ENCODE data around the gene CFAP43. TPM values are rescaled to one million over a fixed set of nuclear protein-coding genes. Genes with fewer than 3 reads are reported as not detected.

The CFAP43 gene
- total RNA-seq, 1 donor from 2014 or later = not detected

DNA sequence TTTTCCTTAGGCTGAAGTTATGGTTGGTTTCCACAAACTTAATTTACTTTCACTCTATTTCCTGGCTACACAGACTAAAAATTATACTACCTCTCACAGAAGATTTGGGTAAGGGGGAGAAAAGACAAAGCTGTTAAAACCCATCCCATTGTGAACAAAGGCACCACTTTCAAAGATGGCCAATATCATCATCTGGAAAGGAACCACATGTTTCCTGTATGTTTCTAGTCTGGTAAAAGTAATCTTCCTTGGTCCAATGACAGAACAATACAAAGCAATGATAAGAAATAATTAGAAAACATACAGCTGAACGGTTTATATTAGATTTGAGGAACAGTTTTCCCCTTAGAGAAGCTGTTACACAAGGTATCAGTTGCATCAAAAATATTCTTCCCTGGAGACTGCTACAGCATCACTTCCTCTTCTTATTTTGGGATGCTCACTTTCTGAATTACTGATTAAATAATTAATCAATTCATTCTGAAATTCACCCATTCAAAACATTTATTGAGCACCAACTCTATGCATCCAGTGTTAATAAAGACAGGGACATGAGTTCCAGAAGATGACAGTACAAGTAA lies 118.7 kb downstream of the CFAP43 start:
- intact Hi-C loops (cut with micrococcal nuclease) = no loop called here
- DNase-seq (no peak), ATAC-seq (no peak)

DNA sequence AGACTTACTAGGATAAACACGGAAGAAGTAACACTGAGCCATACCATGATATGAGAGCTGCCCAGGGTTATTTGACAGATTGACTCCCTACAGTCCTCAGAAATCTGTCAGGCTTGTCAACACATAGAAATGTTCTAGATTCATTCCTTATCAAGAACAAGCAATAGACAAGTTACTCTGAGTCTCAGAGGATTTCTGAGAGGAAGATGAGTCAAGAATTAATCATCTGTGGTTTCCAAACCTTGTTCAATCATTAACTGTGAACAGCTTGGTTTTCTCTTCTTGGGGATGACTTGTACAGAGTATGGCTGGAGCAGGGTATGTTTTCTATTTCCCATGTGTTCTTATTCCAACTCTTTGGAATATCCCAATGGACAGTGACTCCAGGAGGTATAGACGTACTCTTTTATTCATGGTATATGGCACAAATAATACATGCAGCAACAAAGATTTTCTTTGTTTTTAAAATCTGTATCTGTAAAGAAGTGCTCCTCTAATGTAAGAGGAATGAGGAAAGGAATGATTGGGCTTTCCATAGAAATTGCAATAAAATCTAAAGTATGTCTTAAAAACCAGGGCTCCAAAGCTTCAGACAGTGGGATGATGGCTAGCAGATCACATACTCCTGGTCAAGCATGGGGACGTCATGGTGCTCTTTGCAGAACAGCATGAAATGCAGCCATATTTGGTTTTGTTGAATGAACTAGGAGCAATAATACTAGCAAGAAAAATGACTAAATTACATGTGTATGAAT lies 122.1 kb downstream of the CFAP43 start:
- intact Hi-C loops (cut with micrococcal nuclease) = no loop called here
- DNase-seq (no peak), ATAC-seq (no peak)

DNA sequence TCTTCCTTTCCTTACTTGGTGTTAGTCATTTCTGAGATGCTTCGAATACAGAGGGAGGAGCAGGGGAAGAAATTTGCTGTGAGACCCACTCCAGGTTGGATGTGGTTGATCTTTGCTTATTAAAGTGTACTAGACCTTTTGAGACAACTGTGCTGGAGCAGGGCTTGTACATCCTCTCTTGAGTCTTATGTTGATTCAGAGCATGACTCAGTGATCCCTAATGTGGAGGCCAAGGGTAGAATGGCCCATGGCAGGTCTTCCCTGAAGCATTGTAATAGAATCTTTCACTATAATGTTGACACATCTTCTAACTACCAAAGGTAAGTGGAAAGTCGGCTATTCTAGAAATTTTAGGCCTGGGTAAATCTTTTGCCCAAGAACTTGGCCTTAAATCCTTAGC lies 127.2 kb downstream of the CFAP43 start:
- DNase-seq (no peak), ATAC-seq (no peak)
- intact Hi-C loops (cut with micrococcal nuclease) = no loop called here

DNA sequence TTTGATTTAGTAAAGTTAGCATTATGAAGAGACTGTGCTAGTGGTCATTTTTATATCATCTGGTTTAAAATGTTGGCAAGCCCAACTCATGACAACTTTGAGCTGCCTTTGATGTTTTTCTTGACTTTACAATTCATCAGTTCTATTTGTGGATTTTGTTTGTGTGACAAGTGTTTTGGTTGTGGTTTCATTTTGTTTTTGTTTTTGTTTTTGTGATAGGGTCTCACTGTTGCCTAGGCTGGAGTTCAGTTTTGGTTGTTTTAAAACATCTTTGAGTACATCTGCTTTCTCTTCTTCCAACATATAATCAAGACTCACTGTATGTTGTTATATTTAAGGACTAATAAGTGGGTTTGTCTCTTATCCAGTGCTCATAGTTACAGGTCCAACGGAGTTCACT lies 127.7 kb downstream of the CFAP43 start:
- intact Hi-C loops (cut with micrococcal nuclease) = no loop called here

DNA sequence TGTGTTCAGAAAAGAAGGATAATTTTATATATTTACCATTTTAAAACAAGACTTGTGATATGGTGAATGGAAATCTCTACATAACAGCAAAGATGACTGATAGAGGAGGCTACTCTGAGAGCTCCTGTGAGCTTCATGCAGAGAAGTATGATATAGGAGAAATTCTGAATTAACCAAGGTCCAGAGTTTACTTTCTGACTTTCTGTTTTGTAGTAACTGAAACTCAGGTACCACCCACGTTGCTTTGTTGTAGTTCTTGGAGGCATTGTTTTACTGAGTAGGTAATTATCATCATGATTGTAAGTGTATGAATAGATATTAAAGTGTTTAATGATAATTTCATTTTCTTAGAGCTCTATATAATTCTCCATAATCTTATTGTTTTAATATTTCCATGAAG lies 128.2 kb downstream of the CFAP43 start:
- ATAC-seq = no peak
- intact Hi-C loops (cut with micrococcal nuclease) = no loop called here
- no peak for DNase-seq

More for the DNA sequence above, 127.7 kb downstream of the CFAP43 start:
- ATAC-seq = no peak
- no peak for DNase-seq

DNA sequence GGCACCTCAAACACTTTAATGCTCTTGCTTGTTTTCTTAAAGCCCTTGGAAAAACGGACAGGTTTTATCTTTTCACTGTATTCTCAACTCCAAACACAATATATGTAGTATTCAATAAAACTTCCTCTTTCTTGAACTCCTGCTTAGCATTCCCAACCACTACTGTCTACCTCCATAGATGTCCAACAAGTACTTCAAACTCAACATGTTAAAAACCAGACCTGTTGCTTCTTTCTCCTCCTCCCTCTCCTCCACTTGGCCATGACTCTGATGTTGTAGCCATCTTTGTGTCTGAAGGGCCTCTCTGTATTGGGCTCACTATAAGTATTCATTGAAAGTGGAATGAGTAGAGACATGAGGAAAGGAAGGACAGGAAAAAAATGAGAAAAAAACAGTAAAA lies 130.3 kb downstream of the CFAP43 start:
- intact Hi-C loops (cut with micrococcal nuclease) = no loop called here
- DNase-seq (no peak), ATAC-seq (no peak)

DNA sequence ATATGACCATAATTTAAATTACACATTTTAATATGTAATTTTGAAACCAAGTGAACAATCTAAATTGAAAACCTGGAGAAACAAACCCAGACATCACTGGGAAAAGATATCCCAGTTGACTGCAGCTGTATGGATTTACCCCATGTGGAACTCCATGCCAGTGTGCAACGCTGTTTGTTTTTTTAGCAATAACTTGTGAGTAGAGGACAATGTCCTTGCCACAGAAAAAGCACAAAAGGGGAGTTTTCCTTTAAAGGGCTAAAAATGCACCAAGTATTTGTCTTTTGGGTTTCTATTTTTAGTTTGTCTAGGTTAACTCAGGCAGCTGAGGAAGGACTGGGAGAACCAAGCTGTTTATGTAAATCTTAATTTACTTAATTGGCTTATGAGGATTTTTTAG lies 131.4 kb downstream of the CFAP43 start:
- intact Hi-C loops (cut with micrococcal nuclease) = no loop called here

DNA sequence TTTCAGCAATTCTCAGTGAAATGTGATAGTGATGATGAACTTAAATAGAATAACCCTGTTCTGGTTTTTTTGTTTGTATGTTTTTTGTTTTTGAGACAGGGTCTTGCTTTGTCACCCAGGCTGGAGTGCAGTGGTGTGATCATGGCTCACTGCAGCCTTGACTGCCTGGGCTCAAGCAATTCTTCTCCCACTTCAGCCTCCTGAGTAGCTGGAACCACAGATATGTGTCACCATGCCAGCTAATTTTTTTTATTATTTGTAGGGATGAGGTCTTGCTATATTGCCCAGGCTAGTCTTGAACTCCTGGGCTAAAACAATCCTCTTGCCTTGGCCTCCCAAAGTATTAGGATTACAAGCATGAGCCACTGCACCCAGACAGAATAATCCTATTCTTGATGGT lies 132.2 kb downstream of the CFAP43 start:
- DNase-seq (no peak), ATAC-seq (no peak)
- intact Hi-C loops (cut with micrococcal nuclease) = no loop called here

More for the DNA sequence above, 131.4 kb downstream of the CFAP43 start:
- ATAC-seq = no peak
- DNase-seq = no peak

DNA sequence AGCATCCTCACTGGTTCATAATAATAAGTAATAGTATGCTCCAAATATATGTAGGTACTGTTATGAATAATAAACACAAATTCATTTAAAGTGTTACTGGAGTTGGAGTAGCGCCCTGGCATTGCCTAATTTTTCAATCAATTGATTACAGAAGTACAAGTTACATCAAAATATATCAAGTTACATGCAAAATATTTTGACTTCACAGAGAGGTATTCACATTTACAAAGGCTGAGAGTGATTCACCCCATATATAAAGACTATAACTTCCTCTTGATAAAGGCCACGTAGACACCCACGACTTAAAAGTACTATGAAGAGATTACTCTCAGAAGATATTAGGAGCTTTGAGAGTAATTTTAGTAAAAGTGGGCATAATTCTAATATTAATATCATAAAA lies 132.9 kb downstream of the CFAP43 start:
- ATAC-seq (no peak), DNase-seq (no peak)
- intact Hi-C loops (cut with micrococcal nuclease) = no loop called here

DNA sequence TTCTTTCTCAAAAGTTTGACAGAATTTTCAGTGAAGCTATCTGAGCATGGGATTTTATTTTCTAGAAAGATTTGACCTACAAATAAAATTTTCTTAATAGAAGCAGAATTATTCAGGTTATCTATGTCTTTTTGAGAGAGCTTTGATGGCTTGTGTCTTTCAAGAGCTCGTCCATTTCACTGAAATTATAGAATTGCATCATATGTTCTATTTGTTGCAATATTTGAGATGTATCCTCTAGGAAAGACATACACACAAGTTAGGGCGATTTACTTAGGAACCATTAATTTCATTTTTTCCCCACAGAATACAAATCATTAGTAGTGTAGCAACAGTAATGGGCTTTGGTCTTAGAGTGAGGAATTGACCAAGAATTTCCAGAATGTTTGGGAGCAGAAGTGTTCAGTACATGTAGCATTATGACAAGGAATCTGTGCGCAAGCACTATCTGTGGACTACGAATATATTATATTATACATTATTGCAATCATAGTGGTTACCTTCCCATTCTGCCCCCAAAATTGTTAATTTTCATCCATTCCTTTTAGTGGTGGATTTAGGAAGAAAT lies 133.7 kb downstream of the CFAP43 start:
- ATAC-seq (no peak), DNase-seq (no peak)
- intact Hi-C loops (cut with micrococcal nuclease) = no loop called here

DNA sequence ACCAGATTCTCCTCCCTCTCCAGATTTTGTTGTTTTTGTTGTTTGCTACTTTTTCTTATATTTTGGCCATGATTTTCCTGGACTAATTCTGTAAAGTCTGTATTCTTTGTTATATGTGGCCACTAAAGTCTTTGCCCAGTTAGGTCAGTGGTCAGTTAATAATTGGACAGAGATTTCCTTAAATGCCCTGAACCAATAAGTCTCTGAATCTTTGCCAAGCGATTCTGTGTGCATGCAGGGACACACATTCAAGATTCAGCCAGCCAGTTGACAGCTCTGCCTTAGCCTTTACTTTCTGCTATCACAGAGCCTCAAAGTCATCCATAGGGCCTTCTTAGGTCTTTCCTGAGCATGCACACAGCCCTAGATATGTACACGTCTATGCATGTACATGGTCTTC lies 135.5 kb downstream of the CFAP43 start:
- ATAC-seq (no peak), DNase-seq (no peak)
- intact Hi-C loops (cut with micrococcal nuclease) = no loop called here

DNA sequence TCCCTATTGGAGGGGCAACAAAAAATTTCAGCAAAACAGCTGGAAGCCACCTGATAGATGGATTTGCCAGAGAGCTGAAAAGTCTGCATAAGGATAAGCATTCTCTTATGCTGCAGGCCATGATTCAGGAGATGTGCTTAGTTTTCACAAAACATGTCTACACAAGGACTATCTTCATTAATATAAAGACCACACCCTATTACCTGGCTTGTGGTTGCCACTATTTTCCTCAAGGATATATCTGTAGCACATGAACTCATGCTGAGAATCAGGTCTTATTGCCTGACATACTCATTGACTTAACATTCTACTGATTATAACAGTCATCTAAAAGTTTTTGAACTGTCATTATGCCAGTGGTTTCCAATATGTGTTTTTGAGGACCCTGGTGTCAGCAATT lies 139.4 kb downstream of the CFAP43 start:
- DNase-seq (no peak), ATAC-seq (no peak)
- intact Hi-C loops (cut with micrococcal nuclease) = no loop called here

DNA sequence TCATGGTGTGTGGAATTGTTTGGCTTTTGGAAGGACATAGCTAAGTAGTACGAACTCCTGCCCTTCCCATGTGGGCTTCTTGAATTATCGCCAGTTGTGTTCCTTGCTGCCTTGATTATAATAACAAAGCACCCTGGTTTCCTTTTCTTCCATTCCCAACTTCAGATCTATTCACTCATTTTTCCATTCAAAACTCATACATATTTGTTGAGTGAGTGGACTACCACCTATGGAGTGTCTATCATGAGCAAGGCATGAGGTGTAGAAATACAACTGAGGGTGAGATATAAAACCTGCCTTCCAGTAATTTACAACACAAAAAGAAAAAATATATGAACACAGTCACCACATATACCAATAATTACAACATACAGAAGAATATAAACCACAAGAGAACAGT lies 141.6 kb downstream of the CFAP43 start:
- ATAC-seq (no peak), DNase-seq (no peak)
- intact Hi-C loops (cut with micrococcal nuclease) = no loop called here

DNA sequence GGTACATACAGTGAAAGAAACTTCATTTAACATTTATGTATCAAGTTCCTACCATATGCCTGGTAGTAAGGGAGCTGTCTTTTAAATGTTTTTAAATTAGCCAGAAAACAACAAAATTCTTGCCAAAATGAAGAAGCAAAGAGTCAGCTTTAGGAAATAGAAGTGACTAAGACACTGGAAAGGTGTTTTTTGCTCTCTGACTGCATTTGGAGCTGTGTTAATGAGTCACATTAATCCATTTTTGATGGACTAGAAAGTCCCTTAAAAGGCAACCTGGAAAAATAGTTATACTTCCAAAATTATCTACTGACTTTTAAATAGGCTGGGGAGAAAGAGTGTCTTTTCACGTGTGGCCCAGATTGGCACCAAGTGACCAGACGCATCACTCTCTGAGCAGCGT lies 142.5 kb downstream of the CFAP43 start:
- intact Hi-C loops (cut with micrococcal nuclease) = no loop called here
- ATAC-seq (no peak), DNase-seq (no peak)

DNA sequence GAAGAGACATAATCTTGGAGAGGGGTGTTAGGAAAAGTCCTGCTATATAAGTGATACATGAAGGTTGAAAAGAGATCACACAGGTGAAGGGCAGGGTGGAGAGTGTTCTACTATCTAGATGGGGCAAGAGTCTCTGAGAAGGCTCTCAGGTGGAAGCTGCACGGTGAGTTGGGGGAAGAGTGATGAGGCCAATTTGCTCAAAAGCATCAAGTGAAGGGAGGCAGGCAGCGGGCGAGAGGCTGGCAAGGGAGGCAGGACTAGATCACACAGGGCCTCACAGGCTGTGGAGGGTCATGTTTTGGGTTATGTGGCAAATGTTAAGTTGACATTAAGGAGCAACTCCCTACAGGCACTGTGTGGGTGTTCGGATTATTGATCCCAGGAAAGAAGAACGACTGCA lies 143.9 kb downstream of the CFAP43 start:
- ATAC-seq (no peak), DNase-seq (no peak)
- intact Hi-C loops (cut with micrococcal nuclease) = no loop called here

DNA sequence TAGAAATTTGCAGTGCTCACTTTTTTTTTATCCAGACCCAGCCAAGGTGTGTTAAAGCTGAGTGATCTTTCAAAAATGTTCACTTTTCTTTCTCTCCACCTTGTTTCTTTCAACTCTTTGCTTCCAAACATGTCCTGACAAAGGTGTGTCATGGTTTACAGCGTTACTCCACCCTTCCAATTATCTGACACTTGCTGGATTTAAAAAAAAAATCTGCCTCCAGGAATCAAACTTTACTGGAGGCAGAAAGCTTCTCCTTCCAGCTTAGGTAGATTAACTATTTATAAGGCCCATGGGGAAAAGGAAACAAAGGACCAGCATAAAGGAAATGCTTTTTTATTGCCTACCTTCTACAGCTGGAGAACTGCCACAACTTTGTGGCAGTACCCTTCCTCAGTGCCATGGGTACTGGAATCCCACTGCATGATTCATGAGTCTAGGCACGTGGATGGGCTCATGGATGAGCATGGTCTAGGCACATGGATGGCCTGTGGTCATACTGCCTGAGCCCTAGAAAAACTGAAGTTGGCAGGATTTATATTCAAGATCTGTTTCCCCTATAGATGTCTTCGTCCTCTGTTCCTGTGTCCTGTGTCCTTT lies 146.3 kb downstream of the CFAP43 start, which contains the start of gene COL17A1:
COL17A1 (minus strand) TSS at position 80 of the 600 bp plus-strand sequence. CDS start 5,207 bp downstream, outside the sequence.
- ATAC-seq (no peak), DNase-seq (no peak)
- intact Hi-C loops (cut with micrococcal nuclease) = no loop called here

DNA sequence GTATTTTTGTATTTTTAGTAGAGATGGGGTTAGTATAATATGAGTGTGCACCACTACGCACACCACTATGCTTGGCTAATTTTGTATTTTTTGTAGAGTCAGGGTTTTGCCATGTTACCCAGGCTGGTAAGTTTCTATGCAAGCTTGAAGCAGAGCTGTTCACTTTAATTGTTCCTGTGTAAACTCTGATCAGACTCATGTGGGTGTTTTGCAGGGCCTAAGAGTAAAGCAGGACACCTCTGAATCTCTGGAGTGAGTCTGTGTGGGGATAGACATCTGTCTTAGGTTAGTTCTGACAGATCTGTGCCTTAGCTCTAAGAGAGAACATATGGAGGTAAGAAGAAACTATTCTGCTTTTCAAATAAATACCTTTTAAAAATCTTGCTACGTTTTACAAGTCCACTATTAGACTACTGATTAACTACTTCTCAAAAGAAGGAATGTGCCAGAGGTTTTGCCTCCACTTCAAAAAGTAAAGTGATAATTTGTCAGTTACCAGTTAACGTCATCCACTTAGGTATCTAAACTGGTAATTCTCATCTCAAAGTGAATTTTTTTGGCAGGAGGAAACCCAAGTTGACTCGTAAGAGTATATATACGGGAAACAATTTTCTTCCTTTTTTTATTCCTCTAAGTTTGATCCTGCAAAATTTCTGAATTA lies 147.6 kb downstream of the CFAP43 start:
- ATAC-seq = no peak
- intact Hi-C loops (cut with micrococcal nuclease) = no loop called here

DNA sequence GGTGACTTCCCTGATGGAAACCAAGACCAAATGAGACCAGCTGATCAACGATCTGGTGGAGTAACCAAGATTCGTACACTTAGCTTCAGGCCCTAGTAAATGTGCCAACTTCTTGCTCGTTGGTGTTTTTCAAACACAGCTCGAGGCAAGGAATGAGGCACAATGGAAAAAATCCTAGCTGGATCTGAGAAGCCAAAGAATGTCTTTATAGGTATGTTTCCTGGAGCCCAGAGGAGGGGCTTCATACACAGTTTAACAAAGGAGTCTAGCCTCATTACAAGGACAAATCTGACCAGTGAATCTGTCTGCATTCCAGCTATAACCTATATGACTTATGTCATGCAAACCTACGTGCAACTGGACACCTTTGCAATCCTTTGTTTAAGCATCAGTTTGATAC lies 150.2 kb downstream of the CFAP43 start:
- intact Hi-C loops (cut with micrococcal nuclease) = no loop called here
- DNase-seq (no peak), ATAC-seq (no peak)

More for the DNA sequence above, 147.6 kb downstream of the CFAP43 start:
- DNase-seq = no peak

DNA sequence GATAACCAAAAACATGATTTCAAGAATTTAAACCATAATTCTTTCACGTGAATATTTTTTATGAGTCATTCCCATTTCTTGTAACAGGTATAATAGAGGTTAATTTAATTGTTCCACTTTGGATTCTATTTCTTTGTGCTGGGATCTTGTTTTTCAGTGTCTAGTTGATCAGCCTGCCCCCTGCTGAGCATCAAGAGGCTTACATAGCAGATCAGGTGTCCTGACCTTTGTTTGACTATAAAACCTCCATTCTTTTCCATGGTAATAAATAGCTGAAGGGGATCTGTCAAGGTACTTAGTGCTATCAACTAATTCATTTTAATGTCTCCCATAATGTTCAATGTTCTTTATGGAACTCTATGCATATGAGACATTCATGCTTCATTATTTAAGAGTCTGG lies 151.4 kb downstream of the CFAP43 start:
- DNase-seq = no peak
- intact Hi-C loops (cut with micrococcal nuclease) = no loop called here
- ATAC-seq = no peak
